ENCODE results near the gene CCDC136.

Gene CCDC136

DNA sequence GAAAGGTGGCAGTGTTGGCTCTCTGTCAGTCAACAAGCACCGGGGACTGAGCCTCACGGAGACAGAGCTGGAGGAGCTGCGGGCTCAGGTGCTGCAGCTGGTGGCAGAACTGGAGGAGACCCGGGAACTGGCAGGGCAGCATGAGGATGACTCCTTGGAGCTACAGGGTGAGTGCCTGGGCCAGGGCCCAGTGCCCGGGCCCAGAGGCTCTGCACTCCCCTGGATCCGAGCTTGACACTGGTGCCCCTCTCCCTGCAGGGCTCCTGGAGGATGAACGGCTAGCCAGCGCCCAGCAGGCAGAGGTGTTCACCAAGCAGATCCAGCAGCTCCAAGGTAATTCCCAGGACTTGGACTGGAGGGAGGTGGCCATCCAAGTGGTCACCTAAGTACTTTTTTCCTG lies 2.7 kb downstream of the CCDC136 start:
- no peak overlapping the region for H3K4me3 ChIP-seq (ENCODE audit: low read depth, low read length)
- TF ChIP-seq, protein P1, sequence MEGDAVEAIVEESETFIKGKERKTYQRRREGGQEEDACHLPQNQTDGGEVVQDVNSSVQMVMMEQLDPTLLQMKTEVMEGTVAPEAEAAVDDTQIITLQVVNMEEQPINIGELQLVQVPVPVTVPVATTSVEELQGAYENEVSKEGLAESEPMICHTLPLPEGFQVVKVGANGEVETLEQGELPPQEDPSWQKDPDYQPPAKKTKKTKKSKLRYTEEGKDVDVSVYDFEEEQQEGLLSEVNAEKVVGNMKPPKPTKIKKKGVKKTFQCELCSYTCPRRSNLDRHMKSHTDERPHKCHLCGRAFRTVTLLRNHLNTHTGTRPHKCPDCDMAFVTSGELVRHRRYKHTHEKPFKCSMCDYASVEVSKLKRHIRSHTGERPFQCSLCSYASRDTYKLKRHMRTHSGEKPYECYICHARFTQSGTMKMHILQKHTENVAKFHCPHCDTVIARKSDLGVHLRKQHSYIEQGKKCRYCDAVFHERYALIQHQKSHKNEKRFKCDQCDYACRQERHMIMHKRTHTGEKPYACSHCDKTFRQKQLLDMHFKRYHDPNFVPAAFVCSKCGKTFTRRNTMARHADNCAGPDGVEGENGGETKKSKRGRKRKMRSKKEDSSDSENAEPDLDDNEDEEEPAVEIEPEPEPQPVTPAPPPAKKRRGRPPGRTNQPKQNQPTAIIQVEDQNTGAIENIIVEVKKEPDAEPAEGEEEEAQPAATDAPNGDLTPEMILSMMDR (IDR thresholded peaks at IDR 0.05; ENCODE audit: low read depth, low read length): no peak

DNA sequence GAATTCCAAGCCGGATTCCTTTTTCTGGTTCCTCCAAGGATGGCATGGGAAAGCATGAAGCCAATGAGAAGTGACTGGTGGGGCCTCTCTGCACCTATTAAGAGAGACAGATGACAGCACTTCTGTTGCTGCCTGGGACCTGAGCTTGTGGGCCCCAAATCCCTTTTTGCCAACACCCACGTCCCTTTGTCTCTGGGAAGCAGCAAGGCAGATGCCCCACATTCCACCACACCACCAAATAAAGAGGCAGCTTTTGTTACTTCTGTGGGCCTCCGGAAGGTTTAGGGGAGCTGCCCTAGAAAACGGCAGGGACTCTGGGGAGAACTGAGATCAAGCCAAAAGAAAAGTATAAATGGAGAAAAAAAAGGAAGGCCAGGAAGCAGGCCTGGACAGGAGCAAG lies 3.4 kb downstream of the CCDC136 start:
- TF ChIP-seq, protein P1 (IDR thresholded peaks at IDR 0.05; ENCODE audit: low read depth, low read length): no peak
- H3K4me3 ChIP-seq (ENCODE audit: low read depth, low read length): no peak overlapping the region

DNA sequence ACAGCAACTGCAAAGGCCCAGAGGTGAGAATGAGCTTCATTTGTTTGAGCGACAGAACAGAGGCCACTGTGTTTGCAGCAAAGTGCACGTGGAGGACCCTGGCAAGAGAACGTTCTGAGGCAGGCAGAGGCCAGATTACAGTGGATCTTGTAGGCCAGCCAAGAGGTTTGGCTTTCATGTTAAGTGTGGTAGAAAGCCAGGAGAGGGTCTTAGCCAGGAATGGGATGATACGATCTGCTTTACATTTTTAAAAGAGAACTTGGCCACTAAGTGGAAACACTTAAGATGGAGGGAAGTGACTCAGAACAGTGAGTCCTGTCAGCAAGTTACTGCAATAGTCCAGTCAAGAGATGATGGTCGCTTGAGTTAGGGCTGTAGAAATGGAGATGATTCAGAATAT lies 4.6 kb downstream of the CCDC136 start:
- TF ChIP-seq, protein P1 (IDR thresholded peaks at IDR 0.05; ENCODE audit: low read depth, low read length): no peak
- no peak overlapping the region for H3K4me3 ChIP-seq (ENCODE audit: low read depth, low read length)

DNA sequence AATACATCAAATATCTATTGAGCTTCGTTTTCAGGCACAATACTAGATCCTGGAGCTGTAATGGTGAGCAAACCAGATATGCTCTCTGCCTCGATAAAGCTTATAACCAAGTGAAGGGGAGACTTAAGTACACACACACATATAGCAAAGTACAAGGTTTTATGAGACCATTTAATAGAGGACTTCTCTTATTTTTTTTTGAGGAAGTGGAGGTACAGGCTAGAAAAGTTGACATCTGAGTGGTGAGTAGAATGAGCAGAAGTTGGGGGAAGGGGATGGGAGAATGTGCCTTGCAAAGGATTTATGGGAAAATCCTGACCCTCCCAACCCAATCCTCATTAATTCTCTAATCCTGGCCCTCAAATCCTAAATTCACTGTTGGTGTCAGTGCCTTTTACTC lies 7.7 kb downstream of the CCDC136 start:
- H3K4me3 ChIP-seq (ENCODE audit: low read depth, low read length): no peak overlapping the region
- TF ChIP-seq, protein P1 (IDR thresholded peaks at IDR 0.05; ENCODE audit: low read depth, low read length): no peak

DNA sequence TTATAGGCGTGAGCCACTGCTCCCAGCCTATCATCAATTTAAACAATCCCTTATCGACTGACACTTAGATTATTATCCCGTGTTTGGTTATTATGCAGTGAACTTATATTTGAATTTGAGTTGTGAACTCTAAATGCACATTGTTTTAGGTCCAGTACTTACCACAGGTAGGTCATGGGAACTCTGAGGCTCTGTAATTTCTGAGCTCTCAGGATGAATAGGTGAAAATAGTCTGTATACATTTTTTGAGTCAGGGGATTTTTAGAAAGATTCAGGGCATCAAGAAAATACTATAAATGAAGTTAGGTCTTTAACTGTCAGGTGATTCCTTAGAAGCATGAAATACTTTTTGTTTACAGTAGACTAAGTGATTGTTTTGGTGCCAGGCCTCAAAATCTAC lies 8.8 kb downstream of the CCDC136 start:
- TF ChIP-seq, protein P1 (IDR thresholded peaks at IDR 0.05; ENCODE audit: low read depth, low read length): no peak
- H3K4me3 ChIP-seq (ENCODE audit: low read depth, low read length): no peak overlapping the region

DNA sequence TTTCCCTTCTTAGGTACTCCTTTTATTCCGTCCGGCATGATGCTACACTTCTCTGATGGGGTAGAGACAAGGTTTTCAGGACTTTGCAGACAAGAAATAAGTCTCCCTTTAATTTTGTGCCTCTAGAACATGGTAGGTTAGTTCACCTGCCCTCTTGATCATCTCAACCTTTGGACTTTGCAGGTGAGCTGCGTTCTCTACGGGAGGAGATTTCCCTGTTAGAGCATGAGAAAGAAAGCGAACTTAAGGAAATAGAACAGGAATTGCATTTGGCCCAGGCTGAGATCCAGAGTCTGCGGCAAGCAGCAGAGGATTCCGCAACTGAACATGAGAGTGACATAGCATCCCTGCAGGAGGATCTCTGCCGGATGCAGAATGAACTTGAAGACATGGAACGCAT lies 9.2 kb downstream of the CCDC136 start:
- no peak overlapping the region for H3K4me3 ChIP-seq (ENCODE audit: low read depth, low read length)
- TF ChIP-seq, protein P1 (IDR thresholded peaks at IDR 0.05; ENCODE audit: low read depth, low read length): no peak

DNA sequence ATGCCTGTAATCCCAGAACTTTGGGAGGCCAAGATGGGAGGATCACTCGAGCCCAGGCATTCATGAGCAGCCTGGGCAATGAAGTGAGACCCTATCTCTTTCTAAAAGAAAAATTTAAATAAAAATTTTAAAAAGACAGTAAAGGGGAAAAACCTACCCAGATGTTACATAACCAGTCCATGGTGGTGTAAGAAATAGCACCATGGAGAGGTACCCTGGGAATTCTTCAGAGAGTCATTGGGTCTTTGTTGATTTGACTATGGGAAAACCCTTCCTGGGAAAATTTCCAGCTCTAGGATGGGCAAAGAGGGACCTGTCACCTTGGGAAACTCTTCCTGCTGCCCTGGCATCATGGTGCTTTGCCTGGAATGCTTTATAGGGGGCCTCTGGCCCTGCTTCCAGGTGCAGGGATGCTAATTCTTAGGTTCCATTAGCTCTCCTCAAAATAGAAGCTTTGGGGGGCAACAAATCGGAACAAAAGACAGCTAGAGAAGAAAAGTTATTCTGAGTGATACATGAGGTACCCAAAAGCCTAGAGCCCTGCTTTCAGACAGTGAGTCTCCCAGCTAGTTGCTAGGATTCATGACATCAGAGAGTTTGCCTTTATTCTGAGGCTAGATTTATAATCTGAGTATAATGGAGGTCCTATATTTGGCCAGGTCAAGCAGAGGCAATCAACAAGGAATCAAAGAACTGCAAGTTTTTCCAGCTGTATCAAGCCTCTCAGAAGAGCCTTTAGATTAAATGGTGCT lies 10.1 kb downstream of the CCDC136 start:
- TF ChIP-seq, protein P1 (IDR thresholded peaks at IDR 0.05; ENCODE audit: low read depth, low read length): no peak
- no peak overlapping the region for H3K4me3 ChIP-seq (ENCODE audit: low read depth, low read length)
